DMS114 treated with DMSO at 0.1 percent for 48 hours (cell line): Measurements from ENCODE around the gene SACM1L.
"Not testable (repeated sequence)": the region's sequence is repeated elsewhere in the genome, so short reads cannot be mapped to it uniquely, and the experiment has no call there.

Experiments used
- DNase-seq: peaks from one replicate; lab custom pipeline; 2025; ENCODE audit not compliant: unreplicated experiment; lab: John Stamatoyannopoulos, UW

Gene SACM1L

GRCh38 chr3:45737234-45737633 lies 48.0 kb downstream of the SACM1L start:
- DNase-seq: no peak

DNA sequence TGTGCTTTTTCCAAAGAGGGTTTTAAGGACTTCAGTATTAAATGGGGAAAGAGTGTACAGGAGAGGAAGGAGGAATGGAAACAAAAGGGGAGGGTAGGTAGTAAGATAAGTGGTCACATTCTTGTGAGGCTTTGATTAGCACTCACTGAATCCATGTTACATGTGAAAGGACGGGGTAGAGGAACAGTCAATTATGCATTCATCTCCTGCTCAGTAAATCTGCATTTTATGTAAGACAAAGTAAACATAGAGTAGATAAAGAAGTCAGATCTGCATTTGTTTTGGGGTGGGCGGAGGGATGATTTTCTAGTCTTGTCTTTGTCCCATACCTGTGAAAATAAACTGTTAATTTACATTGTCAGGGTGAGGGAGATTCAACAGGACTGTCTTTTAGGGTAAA lies 50.8 kb downstream of the SACM1L start:
- no peak for DNase-seq

DNA sequence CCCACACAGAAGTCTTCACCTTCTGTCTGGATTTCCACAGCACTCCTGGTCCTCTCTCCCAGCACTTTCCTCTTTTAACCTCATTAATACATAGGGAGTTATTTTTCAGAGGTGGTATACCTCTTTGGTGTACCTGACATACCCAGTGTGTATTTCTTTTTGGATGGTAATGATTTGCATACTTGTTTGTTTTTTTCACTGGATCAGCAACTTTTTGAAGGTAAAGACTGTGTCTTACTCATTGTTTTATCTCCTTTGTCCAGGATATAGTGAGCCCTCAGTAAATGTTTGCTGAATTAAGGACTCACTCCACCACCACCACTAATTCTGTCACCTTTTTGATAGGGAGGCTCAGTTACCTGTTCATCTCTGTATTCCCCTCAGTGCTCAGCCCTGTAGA lies 52.1 kb downstream of the SACM1L start:
- no peak for DNase-seq

- DNase-seq: no peak
These were observed 52.7 kb downstream of the SACM1L start for GRCh38 chr3:45741742-45742460.

DNA sequence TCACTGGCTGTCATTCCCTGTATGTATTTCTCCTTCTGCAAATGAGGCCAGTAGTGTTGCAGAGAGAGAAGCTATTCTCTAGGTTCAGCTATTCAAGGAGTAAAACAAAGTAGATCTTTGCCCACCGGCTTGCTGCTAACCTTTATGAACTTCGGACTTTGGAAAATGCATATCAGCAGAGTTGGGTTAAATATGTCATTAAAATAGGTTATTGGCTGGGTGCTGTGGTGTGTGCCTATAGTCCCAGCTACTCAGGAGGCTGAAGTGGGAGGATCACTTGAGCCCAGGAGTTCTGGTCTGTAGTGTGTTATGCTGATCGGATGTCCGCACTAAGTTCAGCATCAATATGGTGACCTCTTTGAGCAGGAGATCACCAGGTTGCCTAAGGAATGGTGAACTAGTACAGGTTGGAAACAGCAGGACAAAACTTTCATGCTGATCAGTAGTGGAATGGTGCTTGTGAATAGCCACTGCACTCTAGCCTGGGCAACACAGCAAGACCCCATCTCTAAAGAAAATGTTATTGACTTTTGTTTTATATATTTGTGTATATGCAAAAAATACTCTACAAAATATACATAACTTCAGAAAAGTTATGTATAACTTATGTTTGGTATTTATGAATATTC lies 53.4 kb downstream of the SACM1L start:
- no peak for DNase-seq

DNA sequence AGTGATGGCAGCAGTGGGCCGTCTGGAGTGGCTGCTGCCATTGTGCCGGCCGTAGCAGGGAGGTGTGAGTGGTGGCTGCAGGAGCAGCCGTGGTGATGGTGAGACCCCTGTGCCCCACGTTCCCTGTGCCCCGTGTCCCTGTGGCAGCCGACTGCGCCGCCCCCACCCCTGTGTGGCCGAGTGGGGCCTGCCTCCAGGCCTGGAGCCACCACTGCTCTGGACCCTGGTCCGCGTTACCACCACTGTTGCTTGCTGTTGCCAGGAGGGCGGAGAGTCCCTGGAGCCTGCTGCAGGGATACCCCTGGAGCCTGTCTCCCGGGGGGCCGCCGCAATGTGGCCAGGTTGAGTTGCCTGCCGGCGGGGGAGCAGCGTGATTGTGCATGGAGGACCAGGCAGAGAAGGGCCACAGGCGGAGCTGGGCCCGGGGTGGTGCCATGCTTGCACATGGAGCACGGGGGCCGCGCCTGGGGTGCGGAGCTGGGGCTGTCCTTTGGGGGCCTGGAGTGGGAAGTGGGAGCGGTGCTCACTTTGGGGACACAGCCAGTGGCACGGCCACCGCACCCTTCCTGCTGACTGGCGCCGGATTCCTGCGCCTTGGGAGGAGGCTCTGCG lies 57.1 kb downstream of the SACM1L start:
- DNase-seq: no peak

GRCh38 chr3:45746777-45747622 lies 57.8 kb downstream of the SACM1L start:
- no peak for DNase-seq

- DNase-seq: no peak
These were observed 58.9 kb downstream of the SACM1L start for GRCh38 chr3:45748068-45748467.

- DNase-seq: not testable (repeated sequence)
These were observed 59.9 kb downstream of the SACM1L start for GRCh38 chr3:45749036-45749600.

DNA sequence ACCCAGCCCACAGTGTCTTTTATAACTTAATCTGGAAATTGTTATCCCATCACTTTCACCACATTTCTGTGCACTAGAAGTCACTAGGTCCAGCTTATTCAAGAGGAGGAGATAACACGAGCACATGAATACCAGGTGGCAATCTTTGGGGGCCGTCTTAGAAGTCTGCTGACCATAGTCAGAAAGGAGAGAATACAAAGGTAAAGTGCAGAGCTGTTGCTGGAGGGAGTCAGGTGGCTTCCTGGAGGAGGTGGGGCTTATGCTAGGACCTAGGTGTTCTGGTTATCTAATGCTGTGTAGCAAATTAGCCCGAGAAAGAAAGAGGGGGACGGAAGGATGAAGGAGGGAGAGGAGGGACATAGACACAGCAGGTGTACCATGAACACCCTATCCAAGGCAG lies 60.7 kb downstream of the SACM1L start:
- DNase-seq: no peak

- no peak for DNase-seq
These were observed 62.5 kb downstream of the SACM1L start for GRCh38 chr3:45751537-45752242.

- no peak for DNase-seq
These were observed 63.9 kb downstream of the SACM1L start for GRCh38 chr3:45753095-45753494.

- DNase-seq: no peak
These were observed 65.3 kb downstream of the SACM1L start for GRCh38 chr3:45754461-45754860.

DNA sequence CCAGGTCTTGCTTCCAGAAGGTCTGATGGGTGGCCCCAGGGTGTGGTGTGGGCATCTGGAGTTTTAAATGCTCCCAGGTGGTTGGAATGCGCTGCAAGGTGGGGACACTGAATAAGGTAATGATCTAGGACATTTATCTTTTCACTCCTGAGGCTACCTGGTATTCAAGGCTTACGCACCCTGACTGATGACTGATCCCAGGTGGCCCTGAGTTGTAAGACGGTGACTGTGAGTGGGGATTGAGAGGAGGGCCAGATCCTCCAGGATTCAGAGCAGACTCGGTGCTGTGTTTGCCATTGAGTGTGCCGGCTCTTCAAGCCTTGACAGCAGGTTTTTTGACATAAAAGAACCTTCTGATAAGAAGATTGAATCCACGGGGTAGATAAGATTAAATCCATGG lies 66.9 kb downstream of the SACM1L start:
- DNase-seq: no peak

GRCh38 chr3:45757141-45757540 lies 67.9 kb downstream of the SACM1L start:
- not testable (repeated sequence) for DNase-seq

DNA sequence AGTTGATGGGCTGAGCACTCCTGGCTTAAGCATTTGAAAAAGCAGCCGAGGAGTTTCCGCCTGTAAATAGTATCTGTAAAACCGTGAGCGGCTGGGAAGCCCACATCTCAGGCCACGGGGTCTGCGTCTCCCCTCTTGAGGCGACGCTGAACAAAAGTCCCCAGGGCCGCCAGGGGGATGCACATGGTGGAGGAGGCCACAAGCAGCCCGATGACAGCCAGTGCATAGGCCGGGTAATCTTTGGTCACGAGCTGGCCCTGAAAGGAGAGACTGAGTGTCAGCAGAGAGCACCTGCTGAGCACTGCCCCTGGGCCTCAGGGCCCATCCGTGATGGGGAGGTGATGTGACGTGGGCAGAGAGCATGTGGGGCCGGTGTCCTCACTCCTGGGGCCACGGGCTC lies 69.7 kb downstream of the SACM1L start:
- DNase-seq: no peak

GRCh38 chr3:45759851-45760250 lies 70.7 kb downstream of the SACM1L start:
- DNase-seq: no peak

GRCh38 chr3:45760878-45761711 lies 71.9 kb downstream of the SACM1L start:
- peak; percentile 46 for DNase-seq

- no peak for DNase-seq
These were observed 72.6 kb downstream of the SACM1L start for GRCh38 chr3:45761831-45762230.
